Astrocyte (in vitro differentiated cells and primary cell): ENCODE data around the gene DLL1. TPM values are rescaled to one million over a fixed set of nuclear protein-coding genes. Genes with fewer than 3 reads are reported as not detected.
A peak's percentile ranks its signal among the peaks of the same experiment; 100 is the strongest.

Source experiments
- DNase-seq: peaks from one replicate; pipeline ENCODE4 v3.0.0-alpha.2; 2010; ENCODE audit warnings: low read depth
- FAIRE-seq: peaks from 2 replicates; lab custom pipeline; 2011; peaks lifted over from hg19 to GRCh38; lab: Jason Lieb, UNC
- H2AFZ ChIP-seq: 2 replicates; pipeline ENCODE4 v1.6.0; 2012; ENCODE audit warnings: low read depth, low read length, inconsistent platforms
- H3K27ac ChIP-seq: 2 replicates; pipeline ENCODE4 v1.5.1; 2011; ENCODE audit warnings: low read depth, low read length, inconsistent platforms
- H3K27me3 ChIP-seq: 2 replicates; pipeline ENCODE4 v1.6.0; 2011; ENCODE audit warnings: low read length, inconsistent platforms; ENCODE audit not compliant: insufficient read depth
- H3K36me3 ChIP-seq: 2 replicates; pipeline ENCODE4 v1.5.1; 2011; ENCODE audit warnings: low read length, inconsistent platforms; ENCODE audit not compliant: insufficient read depth
- H3K4me1 ChIP-seq: 2 replicates; pipeline ENCODE4 v1.5.1; 2011; ENCODE audit warnings: low read length, inconsistent platforms; ENCODE audit not compliant: insufficient read depth
- H3K4me2 ChIP-seq: 2 replicates; pipeline ENCODE4 v1.6.0; 2012; ENCODE audit warnings: low read length, inconsistent platforms
- H3K4me3 ChIP-seq: 2 replicates; pipeline ENCODE4 v1.5.1; 2011; ENCODE audit warnings: low read depth, mild to moderate bottlenecking, low read length, inconsistent platforms; ENCODE audit not compliant: insufficient read depth
- H3K79me2 ChIP-seq: 2 replicates; pipeline ENCODE4 v1.6.0; 2012; ENCODE audit warnings: mild to moderate bottlenecking, low read length, inconsistent platforms; ENCODE audit not compliant: insufficient read depth
- H3K9ac ChIP-seq: 2 replicates; pipeline ENCODE4 v1.6.0; 2012; ENCODE audit warnings: mild to moderate bottlenecking, low read length, inconsistent platforms
- H3K9me3 ChIP-seq: 2 replicates; pipeline ENCODE4 v1.5.1; 2012; ENCODE audit warnings: low read depth, mild to moderate bottlenecking, low read length, inconsistent platforms; ENCODE audit not compliant: insufficient read depth
- H4K20me1 ChIP-seq: 2 replicates; pipeline ENCODE4 v1.6.0; 2012; ENCODE audit warnings: low read length, inconsistent platforms; ENCODE audit not compliant: insufficient read depth
- H3K27ac Mint-ChIP-seq: one replicate; pipeline ENCODE4 v1.8.0; 2021; ENCODE audit warnings: mild to moderate bottlenecking, mixed read lengths; ENCODE audit not compliant: unreplicated experiment
- H3K27me3 Mint-ChIP-seq: one replicate; pipeline ENCODE4 v1.8.0; 2021; ENCODE audit warnings: low read depth, mixed read lengths; ENCODE audit not compliant: unreplicated experiment
- H3K36me3 Mint-ChIP-seq: one replicate; pipeline ENCODE4 v1.8.0; 2021; ENCODE audit warnings: low read depth, mixed read lengths; ENCODE audit not compliant: unreplicated experiment
- H3K4me1 Mint-ChIP-seq: one replicate; pipeline ENCODE4 v1.8.0; 2021; ENCODE audit warnings: low read depth, mixed read lengths; ENCODE audit not compliant: unreplicated experiment
- H3K4me3 Mint-ChIP-seq: one replicate; pipeline ENCODE4 v1.8.0; 2021; ENCODE audit warnings: mild to moderate bottlenecking, moderate library complexity, mixed read lengths; ENCODE audit not compliant: unreplicated experiment
- H3K9me3 Mint-ChIP-seq: one replicate; pipeline ENCODE4 v1.8.0; 2021; ENCODE audit warnings: mild to moderate bottlenecking, mixed read lengths; ENCODE audit not compliant: unreplicated experiment
- EZH2 ChIP-seq: IDR thresholded peaks from 2 replicates; pipeline ENCODE4 v1.6.1; 2012; ENCODE audit warnings: mild to moderate bottlenecking, low read length, inconsistent platforms; ENCODE audit not compliant: insufficient read depth
- total RNA-seq: library from RNA; stranded (reverse); gene quantifications from 2 replicates; pipeline ENCODE4 v1.2.1, GENCODE V29; 2021
- TF ChIP-seq, protein P1 (sequence below): IDR thresholded peaks from 2 replicates; pipeline ENCODE4 v1.5.1; 2011; ENCODE audit warnings: low read depth, mild to moderate bottlenecking, inconsistent platforms, low read length, moderate library complexity; ENCODE audit not compliant: insufficient read depth

The DLL1 gene
- total RNA-seq, 1 donor from 2014 or later = 1.6 TPM

DNA sequence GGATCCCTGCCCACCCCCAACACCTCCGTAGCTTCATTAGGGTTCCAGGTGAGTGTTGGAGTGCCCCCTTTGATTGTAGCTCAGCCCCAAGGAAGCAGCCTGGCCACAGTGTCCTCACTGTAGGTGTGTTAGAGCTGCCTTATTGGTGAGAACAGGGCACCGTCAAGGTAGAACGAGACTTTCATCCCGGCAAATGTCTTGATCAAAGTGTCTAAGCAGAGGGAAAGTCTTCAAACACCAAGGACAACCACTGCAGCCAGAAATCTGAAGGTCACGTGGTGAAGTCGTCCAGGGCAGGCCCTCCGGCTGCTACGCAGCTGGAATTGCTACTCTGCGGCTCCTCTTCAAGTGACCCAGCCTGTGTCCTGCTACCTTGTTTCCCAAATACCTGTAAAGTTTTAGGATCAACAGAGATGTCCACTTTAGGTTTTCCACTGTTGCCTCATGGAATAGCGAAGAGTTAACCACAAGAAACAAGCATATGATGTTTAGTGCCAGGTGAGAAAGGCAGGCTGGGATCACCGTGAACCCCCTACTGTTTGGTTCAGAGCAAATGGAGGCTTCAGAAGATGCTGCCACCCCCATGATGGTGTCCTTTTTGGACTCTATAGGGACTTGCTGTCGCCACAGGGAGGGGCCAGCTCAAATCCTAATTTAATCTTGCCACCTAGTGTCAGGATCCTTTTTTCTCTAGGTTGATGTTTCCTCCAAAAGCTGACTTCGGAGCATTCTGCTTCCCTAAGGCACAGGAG lies 1.7 kb upstream of the DLL1 start:
- Histone ChIP-seq H3K9me3 (no peaks in the 10 kb centered on the region), H3K4me2 (no peak overlapping the region), H3K79me2 (no peaks in the 10 kb centered on the region), H3K4me1 (peaks cover 12% of the 10 kb centered on the region), H2AFZ (no peak overlapping the region), H3K9ac (no peak overlapping the region), H3K4me3 (no peak overlapping the region), H4K20me1 (peaks cover 27% of the 10 kb centered on the region), H3K27me3 (peaks cover 75% of the 10 kb centered on the region), H3K27ac (no peak overlapping the region), H3K36me3 (no peaks in the 10 kb centered on the region)
- Mint-ChIP-seq H3K4me3 (peak overlapping the region; percentile 76), H3K27me3 (peaks cover 53% of the 10 kb centered on the region), H3K27ac (no peak overlapping the region), H3K36me3 (peaks cover 1% of the 10 kb centered on the region), H3K4me1 (peaks cover 9% of the 10 kb centered on the region), H3K9me3 (no peaks in the 10 kb centered on the region)
- no peak for FAIRE-seq
- no peak for DNase-seq
- TF ChIP-seq EZH2 = no peak
- TF ChIP-seq, protein P1, sequence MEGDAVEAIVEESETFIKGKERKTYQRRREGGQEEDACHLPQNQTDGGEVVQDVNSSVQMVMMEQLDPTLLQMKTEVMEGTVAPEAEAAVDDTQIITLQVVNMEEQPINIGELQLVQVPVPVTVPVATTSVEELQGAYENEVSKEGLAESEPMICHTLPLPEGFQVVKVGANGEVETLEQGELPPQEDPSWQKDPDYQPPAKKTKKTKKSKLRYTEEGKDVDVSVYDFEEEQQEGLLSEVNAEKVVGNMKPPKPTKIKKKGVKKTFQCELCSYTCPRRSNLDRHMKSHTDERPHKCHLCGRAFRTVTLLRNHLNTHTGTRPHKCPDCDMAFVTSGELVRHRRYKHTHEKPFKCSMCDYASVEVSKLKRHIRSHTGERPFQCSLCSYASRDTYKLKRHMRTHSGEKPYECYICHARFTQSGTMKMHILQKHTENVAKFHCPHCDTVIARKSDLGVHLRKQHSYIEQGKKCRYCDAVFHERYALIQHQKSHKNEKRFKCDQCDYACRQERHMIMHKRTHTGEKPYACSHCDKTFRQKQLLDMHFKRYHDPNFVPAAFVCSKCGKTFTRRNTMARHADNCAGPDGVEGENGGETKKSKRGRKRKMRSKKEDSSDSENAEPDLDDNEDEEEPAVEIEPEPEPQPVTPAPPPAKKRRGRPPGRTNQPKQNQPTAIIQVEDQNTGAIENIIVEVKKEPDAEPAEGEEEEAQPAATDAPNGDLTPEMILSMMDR = no peak

DNA sequence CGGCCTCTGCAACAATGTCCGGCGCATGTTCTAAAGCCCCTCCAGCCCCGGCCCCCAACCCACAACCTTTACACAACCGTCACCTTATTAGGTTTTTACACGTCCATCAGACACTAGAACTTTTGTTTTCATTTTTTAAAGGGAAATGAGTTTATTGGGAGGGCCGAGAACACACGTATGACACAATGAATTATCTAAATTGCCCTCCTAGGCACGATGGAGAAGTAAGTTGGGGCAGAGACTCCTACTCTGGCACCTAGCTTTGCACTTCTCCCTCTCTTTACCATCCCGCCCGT lies 1.2 kb upstream of the DLL1 start:
- peak overlapping the region; percentile 31 for H3K27ac Mint-ChIP-seq
- H3K4me3 Mint-ChIP-seq = peak overlapping the region; percentile 76
- no peak overlapping the region for H3K4me3 ChIP-seq
- no peak overlapping the region for H2AFZ ChIP-seq
- H3K36me3 ChIP-seq = no peaks in the 10 kb centered on the region
- peaks cover 54% of the 10 kb centered on the region for H3K27me3 Mint-ChIP-seq
- H3K27me3 ChIP-seq = peaks cover 76% of the 10 kb centered on the region
- H3K79me2 ChIP-seq = no peaks in the 10 kb centered on the region
- DNase-seq (no peak), FAIRE-seq (no peak)
- peaks cover 27% of the 10 kb centered on the region for H4K20me1 ChIP-seq
- no peak overlapping the region for H3K9ac ChIP-seq
- no peak overlapping the region for H3K27ac ChIP-seq
- TF ChIP-seq, protein P1 = no peak
- TF ChIP-seq EZH2 = no peak
- no peaks in the 10 kb centered on the region for H3K9me3 ChIP-seq
- H3K36me3 Mint-ChIP-seq = peaks cover 1% of the 10 kb centered on the region
- H3K4me1 ChIP-seq = peaks cover 12% of the 10 kb centered on the region
- H3K4me1 Mint-ChIP-seq = peaks cover 9% of the 10 kb centered on the region
- H3K4me2 ChIP-seq = peak overlapping the region; percentile 92
- no peaks in the 10 kb centered on the region for H3K9me3 Mint-ChIP-seq
